Measurements from ENCODE around the gene GUCY1A1.

GUCY1A1 gene

GRCh38 chr4:155659176-155659575 lies 7.5 kb upstream of the GUCY1A1 start:
- DNase-seq (ENCODE audit: low spot score): no peak

GRCh38 chr4:155660436-155660835 lies 6.2 kb upstream of the GUCY1A1 start:
- no peak for DNase-seq (ENCODE audit: low spot score)

- no peak for DNase-seq (ENCODE audit: low spot score)
Observed at GRCh38 chr4:155665054-155665453, 1.6 kb upstream of the GUCY1A1 start.

- no peak for DNase-seq (ENCODE audit: low spot score)
Observed at GRCh38 chr4:155667222-155667567, 547 bp downstream of the GUCY1A1 start.

DNA sequence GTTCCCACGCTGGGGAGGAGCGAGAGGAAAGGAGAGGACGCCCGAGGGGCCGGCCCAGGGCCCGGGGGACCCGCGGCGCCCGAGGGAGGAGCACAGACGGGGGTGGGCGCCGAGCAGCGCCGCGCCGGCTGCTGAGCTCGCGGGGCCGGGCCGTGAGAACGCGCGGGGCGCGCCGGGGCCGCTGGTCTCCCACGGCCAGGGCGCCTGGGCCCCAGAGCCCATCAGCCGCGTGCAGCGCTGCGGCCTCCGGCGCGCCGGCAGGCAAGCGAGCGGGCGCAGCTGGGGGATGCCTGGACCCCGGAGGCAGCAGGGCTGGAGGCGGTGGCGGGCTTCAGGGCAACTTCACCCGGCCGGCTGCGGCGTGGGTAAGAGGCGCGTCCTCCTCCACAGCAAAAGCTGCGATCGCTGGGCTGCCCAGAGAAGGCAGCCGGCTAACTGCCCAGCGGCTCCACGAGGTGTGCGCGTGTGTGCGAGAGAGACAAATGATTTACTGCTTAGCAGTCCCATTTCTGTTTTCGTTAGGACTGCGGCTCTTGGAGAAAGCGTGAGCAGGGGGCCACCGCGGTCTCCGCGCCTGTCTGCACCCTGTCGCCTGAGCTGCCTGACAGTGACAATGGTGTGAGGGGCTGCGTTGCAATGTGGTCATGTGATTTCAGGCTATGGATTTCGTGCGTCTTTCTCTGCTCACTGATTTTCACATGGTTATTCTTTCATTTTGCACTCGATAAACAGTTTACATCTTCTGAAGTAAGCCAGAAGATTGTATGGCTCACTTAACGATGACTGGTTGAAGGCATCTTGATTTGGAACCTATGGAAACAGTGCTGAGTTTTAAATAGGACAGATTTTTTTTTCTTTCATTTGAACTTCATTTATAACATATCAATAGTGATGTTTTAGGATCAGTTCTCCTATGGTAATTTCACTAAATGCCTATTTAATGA lies 1.2 kb downstream of the GUCY1A1 start:
- DNase-seq (ENCODE audit: low spot score): peak; percentile 57

GRCh38 chr4:155668707-155669220 lies 2.1 kb downstream of the GUCY1A1 start:
- no peak for DNase-seq (ENCODE audit: low spot score)

- no peak for DNase-seq (ENCODE audit: low spot score)
Observed at GRCh38 chr4:155672342-155672741, 5.7 kb downstream of the GUCY1A1 start.

DNA sequence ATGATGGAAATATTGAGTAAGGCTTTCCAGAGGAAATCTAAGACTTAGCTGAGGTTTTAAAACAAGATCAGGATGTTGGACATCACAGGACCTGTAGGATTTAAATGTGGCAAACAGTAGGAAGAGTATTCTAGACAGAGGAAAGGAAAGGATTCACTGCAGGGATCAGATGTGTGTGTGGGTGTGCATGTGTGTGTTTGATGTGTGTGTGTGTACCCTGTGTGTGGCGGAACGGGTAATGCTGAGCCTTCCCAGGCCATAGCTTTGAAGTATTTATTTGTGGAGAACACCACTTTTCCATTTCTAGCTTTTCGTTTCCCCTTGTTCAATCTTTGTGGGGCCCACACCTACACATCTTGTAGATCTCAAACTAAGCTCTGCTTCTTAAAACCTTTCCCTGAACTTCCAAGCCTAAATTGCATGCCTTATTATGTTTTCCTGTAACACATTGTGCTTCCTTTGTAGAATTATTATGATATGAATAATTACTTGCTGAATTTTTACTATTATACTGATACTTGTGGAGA lies 6.9 kb downstream of the GUCY1A1 start:
- no peak for DNase-seq (ENCODE audit: low spot score)

- no peak for DNase-seq (ENCODE audit: low spot score)
Observed at GRCh38 chr4:155674669-155675071, 8.0 kb downstream of the GUCY1A1 start.

GRCh38 chr4:155675709-155676429 lies 9.2 kb downstream of the GUCY1A1 start:
- no peak for DNase-seq (ENCODE audit: low spot score)

DNA sequence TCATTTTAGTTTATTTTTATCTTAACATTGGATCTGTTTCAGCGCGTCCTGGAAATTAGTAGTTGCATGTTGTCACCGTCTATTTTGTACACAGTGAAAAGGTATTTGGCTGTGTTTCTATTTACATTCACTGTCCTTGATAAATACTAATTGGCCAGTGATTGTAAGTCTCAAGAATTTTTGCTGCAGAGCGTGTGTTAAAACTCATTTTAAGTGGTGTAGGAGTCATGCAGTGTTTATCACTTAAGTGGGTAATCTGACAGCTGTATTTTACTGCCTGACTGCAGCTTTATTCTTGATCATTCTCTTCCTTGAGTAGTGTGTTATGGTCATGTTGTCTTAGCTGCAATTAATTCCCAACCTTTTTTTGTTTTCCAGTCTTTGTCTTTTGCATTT lies 9.8 kb downstream of the GUCY1A1 start:
- no peak for DNase-seq (ENCODE audit: low spot score)

GRCh38 chr4:155678011-155678410 lies 11.4 kb downstream of the GUCY1A1 start:
- DNase-seq (ENCODE audit: low spot score): no peak

DNA sequence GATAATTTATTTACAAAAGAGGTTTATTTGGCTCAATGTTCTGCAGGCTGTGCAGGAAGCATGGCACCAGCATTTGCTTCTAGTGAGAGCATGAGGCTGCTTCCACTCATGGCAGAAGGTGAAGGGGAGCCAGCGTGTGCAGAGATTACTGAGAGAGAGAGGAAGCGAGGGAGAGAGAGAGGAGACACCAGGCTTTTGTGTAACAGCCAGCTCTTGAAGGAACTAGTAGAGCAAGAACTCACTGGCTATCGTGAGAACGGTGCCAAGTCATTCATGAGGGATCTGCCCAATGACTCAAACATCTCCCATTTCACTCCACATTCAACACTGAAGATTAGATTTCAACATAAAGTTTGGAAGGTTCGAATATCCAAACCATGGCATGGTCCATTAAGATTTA lies 12.7 kb downstream of the GUCY1A1 start:
- DNase-seq (ENCODE audit: low spot score): no peak

DNA sequence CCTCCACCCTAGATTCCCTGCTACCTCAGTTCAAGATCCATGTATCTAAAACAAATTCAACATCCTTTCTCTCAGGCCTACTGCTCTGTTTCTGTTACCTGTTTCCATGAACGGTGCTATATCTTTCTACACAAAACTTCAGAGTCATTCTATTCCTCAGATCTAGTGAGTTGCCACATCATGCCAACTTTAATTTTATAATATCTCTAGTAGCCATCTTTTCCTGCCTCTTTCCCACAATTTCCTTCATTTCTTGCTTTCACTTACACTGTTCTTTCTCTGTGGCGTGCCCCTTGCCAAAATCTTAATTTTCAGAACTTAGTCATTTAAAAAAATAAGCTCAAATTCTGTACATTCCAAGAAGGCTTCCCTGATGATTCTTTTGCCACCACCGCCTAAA lies 15.2 kb downstream of the GUCY1A1 start:
- no peak for DNase-seq (ENCODE audit: low spot score)

GRCh38 chr4:155684423-155684822 lies 17.8 kb downstream of the GUCY1A1 start:
- DNase-seq (ENCODE audit: low spot score): no peak

GRCh38 chr4:155684892-155685541 lies 18.4 kb downstream of the GUCY1A1 start:
- no peak for DNase-seq (ENCODE audit: low spot score)

DNA sequence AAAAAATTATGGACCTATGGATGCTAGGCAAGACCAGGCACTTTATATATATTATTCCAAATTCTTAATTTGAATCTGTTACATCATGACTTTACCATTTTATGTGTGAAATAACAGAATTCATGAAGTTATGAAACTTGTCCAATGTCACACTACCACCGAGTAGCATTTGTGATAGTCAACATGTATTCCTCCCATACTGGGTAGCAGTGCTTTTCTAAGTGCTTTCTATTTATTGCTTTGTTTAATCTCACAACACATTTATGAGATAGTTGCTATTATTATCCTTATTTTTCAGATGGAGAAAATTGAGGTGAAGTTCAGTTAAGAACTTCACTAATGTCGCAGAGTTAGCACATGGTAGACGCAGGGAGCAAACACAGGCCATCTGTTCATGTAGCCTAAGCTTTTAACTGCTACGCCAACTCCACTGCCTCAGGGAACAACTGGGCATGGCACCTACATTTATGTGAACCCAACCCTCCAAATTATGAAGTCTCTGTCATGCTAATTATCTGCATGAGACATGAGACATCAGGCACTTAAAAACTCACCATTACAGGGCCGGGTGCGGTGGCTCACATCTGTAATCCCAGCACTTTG lies 20.8 kb downstream of the GUCY1A1 start:
- no peak for DNase-seq (ENCODE audit: low spot score)

- DNase-seq (ENCODE audit: low spot score): no peak
Observed at GRCh38 chr4:155688211-155688610, 21.6 kb downstream of the GUCY1A1 start.

GRCh38 chr4:155688860-155689259 lies 22.2 kb downstream of the GUCY1A1 start:
- DNase-seq (ENCODE audit: low spot score): no peak

DNA sequence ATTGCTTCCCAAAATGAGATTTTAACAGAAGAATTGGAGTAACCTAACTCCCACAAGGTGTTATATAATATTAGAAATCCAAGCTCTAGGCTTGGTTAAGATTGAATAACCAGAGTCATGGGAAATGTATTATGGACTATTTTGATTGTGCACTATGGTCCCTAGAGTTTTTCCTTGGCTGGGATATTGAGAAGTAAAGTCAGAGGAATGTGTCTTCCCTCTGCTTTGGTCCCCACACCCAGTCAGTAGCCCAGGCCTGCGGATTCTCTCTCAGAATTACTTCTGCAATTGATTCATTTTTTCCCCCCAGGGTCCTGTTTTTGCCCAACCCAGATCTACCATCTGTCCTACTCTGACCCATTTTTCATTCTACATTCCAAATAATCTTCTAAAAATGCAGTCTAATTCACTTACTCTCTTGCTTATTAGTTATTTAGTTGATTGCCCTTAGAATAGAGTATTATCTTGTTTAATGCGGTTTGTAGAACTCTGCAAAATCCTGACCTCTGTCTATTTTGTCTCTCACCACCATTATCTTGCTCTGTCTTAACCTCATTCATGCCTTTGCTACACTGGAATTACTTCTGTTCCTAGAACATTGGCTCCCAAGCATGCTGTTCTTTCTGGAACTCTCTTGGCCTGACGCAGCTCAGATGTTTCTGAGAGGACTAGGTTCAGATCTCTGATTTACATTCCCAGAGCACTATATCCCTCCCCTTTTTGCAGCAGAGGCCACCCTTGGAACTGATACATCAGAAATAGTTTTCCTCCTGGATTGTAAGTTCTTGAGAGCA lies 23.6 kb downstream of the GUCY1A1 start:
- DNase-seq (ENCODE audit: low spot score): no peak

GRCh38 chr4:155692361-155692760 lies 25.7 kb downstream of the GUCY1A1 start:
- DNase-seq (ENCODE audit: low spot score): no peak
